ENCODE measurements around the gene PLSCR3. TPM values are rescaled to one million over a fixed set of nuclear protein-coding genes. Genes with fewer than 3 reads are reported as not detected.
A peak's percentile ranks its signal among the peaks of the same experiment; 100 is the strongest.

The PLSCR3 gene
- total RNA-seq, 1 donor: 16.8 TPM

DNA sequence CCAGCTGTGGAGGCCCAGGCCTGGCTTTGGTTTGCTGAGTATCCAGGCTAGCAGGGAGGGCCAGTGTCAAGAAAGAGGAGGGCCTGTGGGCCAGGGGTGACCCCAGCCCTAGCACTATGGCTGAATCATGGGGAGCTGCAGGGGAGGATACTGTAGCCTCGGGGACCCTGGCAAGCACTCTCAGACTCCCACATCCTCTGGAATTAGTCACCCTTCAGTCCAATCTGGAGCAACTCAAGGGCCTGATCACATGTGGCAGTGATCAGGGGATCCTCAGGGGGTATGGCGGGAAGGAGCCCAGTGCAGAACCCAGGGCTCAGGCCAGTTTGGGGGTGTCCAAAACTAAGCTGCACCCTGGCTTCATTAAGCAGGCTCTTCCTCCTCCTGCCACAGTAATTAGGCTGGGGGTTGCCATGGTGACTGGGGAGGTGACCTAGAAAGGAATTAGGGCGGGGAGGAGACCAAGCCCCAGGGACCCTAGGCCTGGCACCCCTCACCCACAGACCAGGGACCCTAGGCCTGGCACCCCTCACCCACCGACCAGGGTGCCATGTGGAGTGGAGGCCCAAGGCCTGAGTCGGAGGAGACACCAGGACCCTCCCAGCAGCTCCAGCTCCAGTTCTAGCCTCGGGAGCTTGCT is 19.1 kb upstream of the PLSCR3 start:
- H3K4me3 ChIP-seq (ENCODE audit: low read depth, low read length): no peak overlapping the region
- TF ChIP-seq, protein P1, sequence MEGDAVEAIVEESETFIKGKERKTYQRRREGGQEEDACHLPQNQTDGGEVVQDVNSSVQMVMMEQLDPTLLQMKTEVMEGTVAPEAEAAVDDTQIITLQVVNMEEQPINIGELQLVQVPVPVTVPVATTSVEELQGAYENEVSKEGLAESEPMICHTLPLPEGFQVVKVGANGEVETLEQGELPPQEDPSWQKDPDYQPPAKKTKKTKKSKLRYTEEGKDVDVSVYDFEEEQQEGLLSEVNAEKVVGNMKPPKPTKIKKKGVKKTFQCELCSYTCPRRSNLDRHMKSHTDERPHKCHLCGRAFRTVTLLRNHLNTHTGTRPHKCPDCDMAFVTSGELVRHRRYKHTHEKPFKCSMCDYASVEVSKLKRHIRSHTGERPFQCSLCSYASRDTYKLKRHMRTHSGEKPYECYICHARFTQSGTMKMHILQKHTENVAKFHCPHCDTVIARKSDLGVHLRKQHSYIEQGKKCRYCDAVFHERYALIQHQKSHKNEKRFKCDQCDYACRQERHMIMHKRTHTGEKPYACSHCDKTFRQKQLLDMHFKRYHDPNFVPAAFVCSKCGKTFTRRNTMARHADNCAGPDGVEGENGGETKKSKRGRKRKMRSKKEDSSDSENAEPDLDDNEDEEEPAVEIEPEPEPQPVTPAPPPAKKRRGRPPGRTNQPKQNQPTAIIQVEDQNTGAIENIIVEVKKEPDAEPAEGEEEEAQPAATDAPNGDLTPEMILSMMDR (IDR thresholded peaks at IDR 0.05; ENCODE audit: insufficient read depth, low read depth, low read length): no peak
- peak; percentile 69 for DNase-seq (ENCODE audit: low read depth)

GRCh38 chr17:7411427-7411750 is 17.1 kb upstream of the PLSCR3 start:
- DNase-seq (ENCODE audit: low read depth): no peak
- no peak overlapping the region for H3K4me3 ChIP-seq (ENCODE audit: low read depth, low read length)
- TF ChIP-seq, protein P1 (IDR thresholded peaks at IDR 0.05; ENCODE audit: insufficient read depth, low read depth, low read length): no peak

GRCh38 chr17:7410634-7411426 is 16.5 kb upstream of the PLSCR3 start:
- H3K4me3 ChIP-seq (ENCODE audit: low read depth, low read length): no peak overlapping the region
- TF ChIP-seq, protein P1 (IDR thresholded peaks at IDR 0.05; ENCODE audit: insufficient read depth, low read depth, low read length): no peak
- DNase-seq (ENCODE audit: low read depth): no peak

GRCh38 chr17:7409716-7410115 is 15.4 kb upstream of the PLSCR3 start:
- DNase-seq (ENCODE audit: low read depth): no peak
- TF ChIP-seq, protein P1 (IDR thresholded peaks at IDR 0.05; ENCODE audit: insufficient read depth, low read depth, low read length): no peak

GRCh38 chr17:7408863-7409262 is 14.5 kb upstream of the PLSCR3 start:
- TF ChIP-seq, protein P1 (IDR thresholded peaks at IDR 0.05; ENCODE audit: insufficient read depth, low read depth, low read length): no peak
- DNase-seq (ENCODE audit: low read depth): no peak

More at GRCh38 chr17:7409716-7410115, 15.4 kb upstream of the PLSCR3 start:
- H3K4me3 ChIP-seq (ENCODE audit: low read depth, low read length): no peak overlapping the region

GRCh38 chr17:7408252-7408727 is 14.0 kb upstream of the PLSCR3 start:
- TF ChIP-seq, protein P1 (IDR thresholded peaks at IDR 0.05; ENCODE audit: insufficient read depth, low read depth, low read length): no peak
- H3K4me3 ChIP-seq (ENCODE audit: low read depth, low read length): no peak overlapping the region
- DNase-seq (ENCODE audit: low read depth): no peak

More at GRCh38 chr17:7408863-7409262, 14.5 kb upstream of the PLSCR3 start:
- H3K4me3 ChIP-seq (ENCODE audit: low read depth, low read length): no peak overlapping the region
